ENCODE results near the gene GPD1L.
A peak's percentile ranks its signal among the peaks of the same experiment; 100 is the strongest.
"Not testable (repeated sequence)": the region's sequence is repeated elsewhere in the genome, so short reads cannot be mapped to it uniquely, and the experiment has no call there.

Gene GPD1L

GRCh38 chr3:32089476-32089875, 16.9 kb upstream of the GPD1L start:
- DNase-seq (ENCODE audit: low spot score) = no peak
- Mint-ChIP-seq H3K9me3 (peaks cover 4% of the 10 kb centered on the region), H3K27ac (no peak overlapping the region), H3K4me1 (ENCODE audit: low read depth) (peaks cover 11% of the 10 kb centered on the region), H3K4me3 (no peak overlapping the region), H3K27me3 (ENCODE audit: low read depth) (peaks cover 49% of the 10 kb centered on the region), H3K36me3 (ENCODE audit: low read depth) (no peaks in the 10 kb centered on the region)

GRCh38 chr3:32093204-32093603, 13.2 kb upstream of the GPD1L start:
- Mint-ChIP-seq H3K4me3 (no peak overlapping the region), H3K27me3 (ENCODE audit: low read depth) (peaks cover 50% of the 10 kb centered on the region), H3K9me3 (no peaks in the 10 kb centered on the region)

GRCh38 chr3:32095431-32095830, 11.0 kb upstream of the GPD1L start:
- Mint-ChIP-seq H3K36me3 (ENCODE audit: low read depth) (no peaks in the 10 kb centered on the region), H3K27me3 (ENCODE audit: low read depth) (peaks cover 40% of the 10 kb centered on the region), H3K4me1 (ENCODE audit: low read depth) (peaks cover 18% of the 10 kb centered on the region), H3K4me3 (no peak overlapping the region), H3K27ac (no peak overlapping the region), H3K9me3 (no peaks in the 10 kb centered on the region)
- no peak for DNase-seq (ENCODE audit: low spot score)

More at GRCh38 chr3:32093204-32093603, 13.2 kb upstream of the GPD1L start:
- Mint-ChIP-seq H3K36me3 (ENCODE audit: low read depth) (no peaks in the 10 kb centered on the region), H3K4me1 (ENCODE audit: low read depth) (peaks cover 15% of the 10 kb centered on the region), H3K27ac (no peak overlapping the region)
- DNase-seq (ENCODE audit: low spot score) = no peak

- DNase-seq (ENCODE audit: low spot score) = no peak
- Mint-ChIP-seq H3K27ac (no peak overlapping the region), H3K36me3 (ENCODE audit: low read depth) (no peaks in the 10 kb centered on the region), H3K27me3 (ENCODE audit: low read depth) (peaks cover 31% of the 10 kb centered on the region), H3K9me3 (peaks cover 13% of the 10 kb centered on the region), H3K4me3 (no peak overlapping the region), H3K4me1 (ENCODE audit: low read depth) (peaks cover 7% of the 10 kb centered on the region)
Measured at GRCh38 chr3:32097768-32098167, 8.7 kb upstream of the GPD1L start.

- Mint-ChIP-seq H3K4me3 (no peak overlapping the region), H3K36me3 (ENCODE audit: low read depth) (no peaks in the 10 kb centered on the region), H3K9me3 (peaks cover 13% of the 10 kb centered on the region), H3K4me1 (ENCODE audit: low read depth) (peaks cover 7% of the 10 kb centered on the region), H3K27me3 (ENCODE audit: low read depth) (peaks cover 27% of the 10 kb centered on the region), H3K27ac (no peak overlapping the region)
- DNase-seq (ENCODE audit: low spot score) = no peak
Measured at GRCh38 chr3:32098528-32098927, 7.9 kb upstream of the GPD1L start.

- no peaks in the 10 kb centered on the region for H3K36me3 Mint-ChIP-seq (ENCODE audit: low read depth)
- no peak overlapping the region for H3K27ac Mint-ChIP-seq
- H3K27me3 Mint-ChIP-seq (ENCODE audit: low read depth) = peaks cover 13% of the 10 kb centered on the region
- DNase-seq (ENCODE audit: low spot score) = no peak
- H3K4me1 Mint-ChIP-seq (ENCODE audit: low read depth) = peaks cover 7% of the 10 kb centered on the region
- H3K9me3 Mint-ChIP-seq = peaks cover 22% of the 10 kb centered on the region
- H3K4me3 Mint-ChIP-seq = no peak overlapping the region
Measured at GRCh38 chr3:32100465-32100864, 6.0 kb upstream of the GPD1L start.

GRCh38 chr3:32102289-32102688, 4.1 kb upstream of the GPD1L start:
- Mint-ChIP-seq H3K4me3 (no peak overlapping the region), H3K9me3 (peaks cover 22% of the 10 kb centered on the region), H3K27ac (no peak overlapping the region), H3K27me3 (ENCODE audit: low read depth) (peaks cover 8% of the 10 kb centered on the region), H3K4me1 (ENCODE audit: low read depth) (peaks cover 15% of the 10 kb centered on the region), H3K36me3 (ENCODE audit: low read depth) (peaks cover 2% of the 10 kb centered on the region)
- DNase-seq (ENCODE audit: low spot score) = no peak

GRCh38 chr3:32104492-32104891, 1.9 kb upstream of the GPD1L start:
- H3K27ac Mint-ChIP-seq = no peak overlapping the region
- H3K27me3 Mint-ChIP-seq (ENCODE audit: low read depth) = no peaks in the 10 kb centered on the region
- no peak for DNase-seq (ENCODE audit: low spot score)
- H3K9me3 Mint-ChIP-seq = peaks cover 22% of the 10 kb centered on the region
- H3K36me3 Mint-ChIP-seq (ENCODE audit: low read depth) = peaks cover 6% of the 10 kb centered on the region
- H3K4me1 Mint-ChIP-seq (ENCODE audit: low read depth) = peaks cover 18% of the 10 kb centered on the region
- H3K4me3 Mint-ChIP-seq = no peak overlapping the region

GRCh38 chr3:32105291-32106131, 909 bp upstream of the GPD1L start:
- Mint-ChIP-seq H3K27me3 (ENCODE audit: low read depth) (no peaks in the 10 kb centered on the region), H3K9me3 (peaks cover 22% of the 10 kb centered on the region), H3K36me3 (ENCODE audit: low read depth) (peaks cover 7% of the 10 kb centered on the region), H3K4me1 (ENCODE audit: low read depth) (peaks cover 18% of the 10 kb centered on the region), H3K4me3 (peak overlapping the region; percentile 78), H3K27ac (peak overlapping the region; percentile 67)
- no peak for DNase-seq (ENCODE audit: low spot score)

GRCh38 chr3:32106929-32107362, 526 bp downstream of the GPD1L start:
- Mint-ChIP-seq H3K27ac (peak overlapping the region; percentile 89), H3K4me1 (ENCODE audit: low read depth) (peaks cover 27% of the 10 kb centered on the region), H3K27me3 (ENCODE audit: low read depth) (no peaks in the 10 kb centered on the region), H3K4me3 (peak overlapping the region; percentile 95), H3K36me3 (ENCODE audit: low read depth) (peaks cover 9% of the 10 kb centered on the region), H3K9me3 (peaks cover 15% of the 10 kb centered on the region)
- no peak for DNase-seq (ENCODE audit: low spot score)

GRCh38 chr3:32108224-32108623, 1.8 kb downstream of the GPD1L start:
- H3K4me3 Mint-ChIP-seq; DNase-seq (ENCODE audit: low spot score); H3K27ac Mint-ChIP-seq; H3K9me3 Mint-ChIP-seq; H3K27me3 Mint-ChIP-seq (ENCODE audit: low read depth); H3K36me3 Mint-ChIP-seq (ENCODE audit: low read depth): not testable (repeated sequence)
- peaks cover 32% of the 10 kb centered on the region for H3K4me1 Mint-ChIP-seq (ENCODE audit: low read depth)

- peaks cover 4% of the 10 kb centered on the region for H3K9me3 Mint-ChIP-seq
- no peak overlapping the region for H3K27ac Mint-ChIP-seq
- H3K36me3 Mint-ChIP-seq (ENCODE audit: low read depth) = peaks cover 9% of the 10 kb centered on the region
- H3K27me3 Mint-ChIP-seq (ENCODE audit: low read depth) = no peaks in the 10 kb centered on the region
- no peak overlapping the region for H3K4me3 Mint-ChIP-seq
- no peak for DNase-seq (ENCODE audit: low spot score)
- H3K4me1 Mint-ChIP-seq (ENCODE audit: low read depth) = peaks cover 41% of the 10 kb centered on the region
Measured at GRCh38 chr3:32109256-32109655, 2.8 kb downstream of the GPD1L start.

- H3K27me3 Mint-ChIP-seq (ENCODE audit: low read depth) = no peaks in the 10 kb centered on the region
- no peak overlapping the region for H3K27ac Mint-ChIP-seq
- H3K9me3 Mint-ChIP-seq = peaks cover 4% of the 10 kb centered on the region
- no peak for DNase-seq (ENCODE audit: low spot score)
- peaks cover 51% of the 10 kb centered on the region for H3K4me1 Mint-ChIP-seq (ENCODE audit: low read depth)
- H3K4me3 Mint-ChIP-seq = no peak overlapping the region
- peaks cover 15% of the 10 kb centered on the region for H3K36me3 Mint-ChIP-seq (ENCODE audit: low read depth)
Measured at GRCh38 chr3:32110233-32110760, 3.9 kb downstream of the GPD1L start.

GRCh38 chr3:32111560-32111959, 5.1 kb downstream of the GPD1L start:
- DNase-seq (ENCODE audit: low spot score) = no peak
- Mint-ChIP-seq H3K4me1 (ENCODE audit: low read depth) (peaks cover 51% of the 10 kb centered on the region), H3K4me3 (no peak overlapping the region), H3K27me3 (ENCODE audit: low read depth) (no peaks in the 10 kb centered on the region), H3K9me3 (peaks cover 6% of the 10 kb centered on the region), H3K36me3 (ENCODE audit: low read depth) (peaks cover 16% of the 10 kb centered on the region), H3K27ac (no peak overlapping the region)
